K562 (cell line): ENCODE data around the gene ALDH3B2. TPM values are rescaled to one million over a fixed set of nuclear protein-coding genes. Genes with fewer than 3 reads are reported as not detected.

ENCODE experiments used
- CBFA2T3 ChIP-seq: fragments of 450-650 bp; IDR thresholded peaks from 2 replicates; pipeline ENCODE4 v1.6.1; 2017
- E2F1 ChIP-seq: sonication (generic); formaldehyde crosslinking; IDR thresholded peaks from 2 replicates; pipeline ENCODE4 v1.8.1; 2023; ENCODE audit warnings: mild to moderate bottlenecking, missing genetic modification reagents, moderate library complexity
- ELK3 ChIP-seq: fragments of 450-650 bp; formaldehyde crosslinking; IDR thresholded peaks from 2 replicates; pipeline ENCODE4 v1.4.0; 2020; ENCODE audit warnings: mild to moderate bottlenecking
- ETV6 ChIP-seq, 3 experiments: fragments of 150-350 bp in 1 of 3; sonication (generic) in 1 of 3; formaldehyde crosslinking in 1 of 3; IDR thresholded peaks; 2 replicates each; pipeline versions ENCODE4 v1.6.1 to v1.8.0; 2014 to 2022; ENCODE audit warnings: borderline replicate concordance in 2 of 3, low read depth in 2 of 3, antibody characterized with exemption in 1 of 3, low read length in 1 of 3, mild to moderate bottlenecking in 1 of 3, missing genetic modification reagents in 1 of 3
- FOXJ3 ChIP-seq: sonication (generic); formaldehyde crosslinking; IDR thresholded peaks from 2 replicates; pipeline ENCODE4 v1.4.0; 2020; ENCODE audit warnings: mild to moderate bottlenecking, missing genetic modification reagents
- IRF1 ChIP-seq: sonication (generic); formaldehyde crosslinking; IDR thresholded peaks from 2 replicates; pipeline ENCODE4 v1.8.0; 2022; ENCODE audit warnings: missing genetic modification reagents, mild to moderate bottlenecking, borderline replicate concordance
- JUND ChIP-seq, 2 experiments: IDR thresholded peaks; 2 replicates in 1 of 2; 3 replicates in 1 of 2; pipeline ENCODE4 v1.6.1; 2011; ENCODE audit warnings: borderline replicate concordance in 2 of 2, low read depth in 2 of 2, low read length in 2 of 2, improper control_type of control experiment in 1 of 2, missing biosample characterization in 1 of 2, missing genetic modification characterization in 1 of 2, missing genetic modification reagents in 1 of 2
- KDM1A ChIP-seq, 2 experiments: fragments of 450-650 bp; IDR thresholded peaks; 2 replicates each; pipeline ENCODE4 v1.6.1; 2016; ENCODE audit warnings: mild to moderate bottlenecking in 2 of 2
- KLF16 ChIP-seq: IDR thresholded peaks from 2 replicates; pipeline ENCODE4 v1.6.1; 2016; ENCODE audit warnings: antibody characterized with exemption
- LEF1 ChIP-seq: fragments of 450-650 bp; IDR thresholded peaks from 2 replicates; pipeline ENCODE4 v1.6.1; 2016; ENCODE audit warnings: mild to moderate bottlenecking
- MAFK ChIP-seq: IDR thresholded peaks from 2 replicates; pipeline ENCODE4 v1.6.1; 2011; ENCODE audit warnings: low read length, improper control_type of control experiment
- MNT ChIP-seq, 2 experiments: fragments of 450-650 bp; conservative IDR thresholded peaks; 2 replicates each; pipeline ENCODE4 v1.6.1; 2017; ENCODE audit warnings: mild to moderate bottlenecking in 2 of 2, moderate library complexity in 2 of 2
- NFIX ChIP-seq: fragments of 250-450 bp; sonication (Bioruptor Pico); IDR thresholded peaks from 2 replicates; pipeline ENCODE4 v1.4.0; 2020; ENCODE audit warnings: low read depth, mild to moderate bottlenecking, moderate library complexity
- PRPF4 ChIP-seq: fragments of 200-400 bp; formaldehyde crosslinking; IDR thresholded peaks from one replicate; pipeline ENCODE4 v1.6.1; 2017; ENCODE audit warnings: low read length, low read depth, mild to moderate bottlenecking; ENCODE audit not compliant: insufficient read depth, poor library complexity, severe bottlenecking
- SOX6 ChIP-seq: fragments of 450-650 bp; IDR thresholded peaks from 2 replicates; pipeline ENCODE4 v1.6.1; 2014; ENCODE audit warnings: mild to moderate bottlenecking
- TAL1 ChIP-seq: fragments of 450-650 bp; IDR thresholded peaks from 2 replicates; pipeline ENCODE4 v1.6.1; 2016; ENCODE audit warnings: mild to moderate bottlenecking
- TRIM28 ChIP-seq: fragments of 450-650 bp; IDR thresholded peaks from 2 replicates; pipeline ENCODE4 v1.6.1; 2017
- ZNF212 ChIP-seq: fragments of 450-650 bp; formaldehyde crosslinking; IDR thresholded peaks from 2 replicates; pipeline ENCODE4 v1.4.0; 2020; ENCODE audit warnings: mild to moderate bottlenecking
- ZNF280B ChIP-seq: fragments of 250-450 bp; sonication (Bioruptor Pico); IDR thresholded peaks from 2 replicates; pipeline ENCODE4 v1.5.1; 2021; ENCODE audit warnings: mild to moderate bottlenecking
- polyA plus RNA-seq, 8 experiments: library from polyadenylated mRNA; depleted of rRNA in 4 of 8; stranded (reverse) in 5 of 8; unstranded in 3 of 8; fragments of >200 nt; fragmentation: Nextera tagmentation in 2 of 8; fragmentation: Illumina TruSeq in 1 of 8; extraction: Ambion mirVana in 2 of 8; extraction: Trizol in 1 of 8; gene quantifications; 2 replicates each; pipeline versions ENCODE4 v1.2.1 to v1.2.3, GENCODE V29; 2011 to 2014; ENCODE audit warnings: inconsistent platforms in 1 of 8, missing spikeins in 1 of 8
- total RNA-seq, 7 experiments: library from RNA; depleted of rRNA in 6 of 7; stranded (reverse); fragments of >200 nt in 6 of 7; fragmentation: Illumina TruSeq in 2 of 7; extraction: Trizol in 2 of 7; gene quantifications; 2 replicates each; pipeline versions ENCODE4 v1.2.1 to v1.2.3, GENCODE V29; 2011 to 2021; ENCODE audit warnings: low replicate concordance in 1 of 7

The ALDH3B2 gene
- total and polyA plus RNA-seq, 9 of the 15 experiments (the other 6 are each of a cell fraction or from before 2014, with no cell fraction given), result not detected

DNA sequence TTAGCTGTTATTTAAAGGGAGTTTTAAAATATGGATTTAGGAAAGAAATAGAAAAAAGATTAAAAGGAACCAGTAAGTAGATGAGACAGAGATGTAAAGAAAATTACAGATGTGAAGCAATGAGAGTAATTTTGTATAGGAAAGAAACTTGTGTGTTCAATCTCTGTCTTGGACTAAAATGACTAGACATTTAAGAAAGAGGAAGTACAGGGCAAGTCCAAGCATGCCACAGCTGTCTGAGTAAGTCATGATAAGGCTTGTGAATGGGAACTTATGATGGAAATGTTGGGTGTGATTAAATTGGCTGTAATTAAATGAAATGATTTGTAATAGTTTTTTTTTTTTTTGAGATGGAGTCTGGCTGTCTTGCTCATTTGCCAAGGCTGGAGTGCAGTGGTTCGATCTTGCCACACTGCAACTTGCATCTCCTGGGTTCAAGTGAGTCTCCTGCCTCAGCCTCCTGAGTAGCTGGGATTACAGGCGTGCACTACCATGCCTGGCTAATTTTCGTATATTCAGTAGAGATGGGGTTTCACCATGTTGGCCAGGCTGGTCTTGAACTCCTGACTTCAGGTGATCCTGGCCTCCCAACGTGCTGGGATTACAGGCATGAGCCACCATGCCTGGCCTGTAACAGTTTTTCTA lies 18.0 kb downstream of the ALDH3B2 start (continued):
- TF ChIP-seq PRPF4 (no peak), MNT (conservative IDR thresholded peaks at IDR 0.05) (peak in 1 of 2 experiments; percentile 49; a peak in 2 of 4 replicates), ELK3 (no peak), ZNF280B (CRISPR knock-in tag) (peak; percentile 83; the same call in 1 of the 2 replicates), TRIM28 (peak; percentile 53; the same call in 1 of the 2 replicates), JUND (IDR thresholded peaks at IDR 0.05; ENCODE audit: borderline replicate concordance, low read depth, low read length) (0 out of 2 replicates have a peak, but pooled peaks have one; percentile 20), JUND (tag; IDR thresholded peaks at IDR 0.05; ENCODE audit: borderline replicate concordance, low read depth, low read length) (no peak; the same call in 2 of the 3 replicates), LEF1 (0 out of 2 replicates have a peak, but pooled peaks have one; percentile 16), NFIX (CRISPR knock-in tag) (no peak), IRF1 (CRISPR knock-in tag) (no peak), KLF16 (peak; percentile 58; the same call in 1 of the 2 replicates), FOXJ3 (no peak), ZNF212 (CRISPR knock-in tag) (no peak), CBFA2T3 (peak; percentile 83), MAFK (peak; percentile 26; the same call in 1 of the 2 replicates), TAL1 (peak; percentile 68), SOX6 (no peak; the same call in 1 of the 2 replicates), E2F1 (no peak), KDM1A (IDR thresholded peaks at IDR 0.05) (peak; percentile 96), ETV6 (IDR thresholded peaks at IDR 0.05; ENCODE audit: borderline replicate concordance in 1 of 2, low read depth in 2 of 2, low read length in 1 of 2) (no peak), ETV6 (CRISPR knock-in tag; IDR thresholded peaks at IDR 0.05; ENCODE audit: borderline replicate concordance) (no peak)
